Naive thymus-derived CD4-positive, alpha-beta T cell (primary cell): Measurements from ENCODE around the gene SYP. TPM values are rescaled to one million over a fixed set of nuclear protein-coding genes. Genes with fewer than 3 reads are reported as not detected.

Source experiments
- ATAC-seq: fragments of 150-1000 bp; cut with Tn5 transposase; 2 replicates; pipeline ENCODE4 v1.10.0; 2021; ENCODE audit warnings: mild to moderate bottlenecking, moderate library complexity
- CTCF ChIA-PET: fragments of 350-600 bp; sonication (Branson Sonifier 250); formaldehyde crosslinking; loops from one replicate; lab custom pipeline; 2021; ENCODE audit warnings: antibody characterized with exemption; lab: Charles Lee
- POLR2A ChIA-PET: fragments of 350-600 bp; sonication (Branson Sonifier 250); formaldehyde crosslinking; loops from one replicate; lab custom pipeline; 2021; ENCODE audit warnings: antibody characterized with exemption, inconsistent platforms; lab: Charles Lee
- DNase-seq, 9 donors: peaks; one replicate each; pipeline versions ENCODE4 v3.0.0 to v3.0.0-alpha.2; 2020 to 2022; ENCODE audit warnings: mixed read lengths in 1 of 9
- H3K27ac ChIP-seq: one replicate; pipeline ENCODE4 v1.7.0; 2013; ENCODE audit warnings: mild to moderate bottlenecking, low read depth, low read length, moderate library complexity
- H3K27me3 ChIP-seq, 2 donors: one replicate each; pipeline ENCODE4 v1.7.0; 2013; ENCODE audit warnings: low read length in 2 of 2, mild to moderate bottlenecking in 2 of 2, moderate library complexity in 2 of 2; ENCODE audit not compliant: control insufficient read depth in 2 of 2, insufficient read depth in 2 of 2
- H3K36me3 ChIP-seq, 3 experiments: 1 replicate in 2 of 3; 2 replicates in 1 of 3; pipeline ENCODE4 v1.7.0; 2013; ENCODE audit warnings: low read length in 3 of 3, mild to moderate bottlenecking in 3 of 3, moderate library complexity in 1 of 3; ENCODE audit not compliant: insufficient read depth in 3 of 3, control insufficient read depth in 2 of 3
- H3K4me1 ChIP-seq, 2 donors: one replicate each; pipeline ENCODE4 v1.7.0; 2013; ENCODE audit warnings: low read length in 2 of 2, mild to moderate bottlenecking in 2 of 2, moderate library complexity in 1 of 2; ENCODE audit not compliant: control insufficient read depth in 2 of 2, insufficient read depth in 2 of 2
- H3K4me3 ChIP-seq: 2 replicates; pipeline ENCODE4 v1.7.0; 2013; ENCODE audit warnings: mild to moderate bottlenecking, low read length
- H3K9me3 ChIP-seq, 3 experiments: 1 replicate in 2 of 3; 2 replicates in 1 of 3; pipeline ENCODE4 v1.7.0; 2013; ENCODE audit warnings: low read length in 3 of 3; ENCODE audit not compliant: control insufficient read depth in 2 of 3
- H3K27ac Mint-ChIP-seq, 9 donors: one replicate each; pipeline ENCODE4 v1.8.0; 2020 to 2022; ENCODE audit warnings: mixed read lengths in 9 of 9, mild to moderate bottlenecking in 8 of 9, moderate library complexity in 5 of 9, inconsistent platforms in 2 of 9
- H3K27me3 Mint-ChIP-seq, 5 donors: one replicate each; pipeline ENCODE4 v1.8.0; 2021 to 2022; ENCODE audit warnings: mixed read lengths in 5 of 5, mild to moderate bottlenecking in 1 of 5
- H3K36me3 Mint-ChIP-seq, 5 donors: one replicate each; pipeline ENCODE4 v1.8.0; 2020 to 2022; ENCODE audit warnings: mixed read lengths in 5 of 5, mild to moderate bottlenecking in 3 of 5, inconsistent platforms in 1 of 5
- H3K4me1 Mint-ChIP-seq, 7 donors: one replicate each; pipeline ENCODE4 v1.8.0; 2020 to 2022; ENCODE audit warnings: mixed read lengths in 7 of 7, mild to moderate bottlenecking in 3 of 7, inconsistent platforms in 1 of 7
- H3K4me3 Mint-ChIP-seq, 10 donors: one replicate each; pipeline ENCODE4 v1.8.0; 2020 to 2022; ENCODE audit warnings: mild to moderate bottlenecking in 10 of 10, mixed read lengths in 10 of 10, moderate library complexity in 6 of 10, inconsistent platforms in 2 of 10
- H3K9me3 Mint-ChIP-seq, 11 donors: one replicate each; pipeline ENCODE4 v1.8.0; 2020 to 2022; ENCODE audit warnings: mixed read lengths in 11 of 11, mild to moderate bottlenecking in 4 of 11, inconsistent platforms in 1 of 11, moderate library complexity in 1 of 11
- intact Hi-C, 2 donors: fragments of 100-400 bp; cut with micrococcal nuclease; formaldehyde crosslinking; loops; one replicate each; pipeline ENCODE4 v1.15.1; 2023
- polyA plus RNA-seq, 2 donors: library from polyadenylated mRNA; unstranded; fragments of 300-500 nt; fragmentation: Illumina TruSeq; gene quantifications; one replicate each; pipeline ENCODE4 v1.2.3, GENCODE V29; 2021
- total RNA-seq, 6 experiments: library from RNA in 5 of 6; stranded (reverse) in 5 of 6; gene quantifications; 1 replicate in 5 of 6; 2 replicates in 1 of 6; pipeline ENCODE4 v1.2.3 and lab custom pipeline; 2021 to 2026

The SYP gene
- total and polyA plus RNA-seq, 7 experiments from 2014 or later, result 0.26 to 2.2 (median 0.53) TPM

DNA sequence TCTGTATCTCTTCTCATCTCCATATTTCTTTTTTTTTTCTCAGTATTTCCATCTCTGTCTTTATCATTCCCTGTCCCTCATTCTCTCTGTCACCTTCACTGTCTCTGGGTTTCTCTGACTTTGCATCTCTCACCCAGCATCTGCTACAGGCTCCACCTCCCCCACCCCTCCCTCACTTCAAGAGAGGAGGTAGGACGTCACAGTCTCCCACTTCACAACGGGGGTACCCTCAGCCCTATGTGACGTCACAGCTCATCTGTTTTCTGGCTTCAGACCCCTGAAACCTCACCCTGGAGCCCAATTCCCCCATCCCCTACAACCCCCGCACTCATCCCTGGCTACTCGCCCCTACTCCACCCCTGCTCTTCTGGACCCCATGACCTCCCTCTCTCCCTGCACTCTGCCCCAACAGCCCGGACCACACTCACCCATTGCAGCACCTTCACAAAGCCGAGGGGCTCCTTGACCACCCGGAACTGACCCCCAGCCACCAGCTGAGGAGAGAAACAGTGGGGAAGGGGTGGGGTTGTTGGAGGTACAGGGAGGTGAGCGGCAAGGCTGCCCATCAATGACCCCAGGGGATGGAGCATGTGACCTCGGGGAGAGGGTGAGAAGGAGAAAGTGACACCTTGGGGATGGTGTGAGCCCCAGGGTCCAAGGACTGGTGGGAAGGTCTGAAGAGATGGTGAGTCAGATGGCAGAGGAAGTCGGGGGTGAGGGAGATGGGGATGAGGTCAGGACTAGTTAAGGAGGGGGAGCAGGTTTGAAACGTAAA is 1.3 kb downstream of the SYP start:
- CTCF ChIA-PET, result no interaction called here
- no peak for ATAC-seq
- Mint-ChIP-seq H3K27ac (peak overlapping the region in 2 of 9 donors; percentile 38 to 48), H3K27me3 (peaks cover 0 to 13% (median 0%) of the 10 kb centered on the region in 5 donors), H3K9me3 (no peaks in the 10 kb centered on the region), H3K4me1 (peaks cover 12 to 26% (median 13%) of the 10 kb centered on the region in 7 donors), H3K36me3 (peaks cover 0 to 4% (median 0%) of the 10 kb centered on the region in 5 donors), H3K4me3 (peak overlapping the region in 6 of 10 donors; percentile 9 to 77 (median 38))
- Histone ChIP-seq H3K9me3 (no peaks in the 10 kb centered on the region), H3K36me3 (no peaks in the 10 kb centered on the region), H3K27me3 (no peaks in the 10 kb centered on the region), H3K4me3 (no peak overlapping the region), H3K4me1 (no peaks in the 10 kb centered on the region), H3K27ac (no peak overlapping the region)
- intact Hi-C loops, result no loop called here
- POLR2A ChIA-PET, result interaction anchor here (0.7 kb wide), 1 partner anchor 62 kb away, joined by 3 read pairs; no protein-coding TSS in a partner anchor
- no peak for DNase-seq

DNA sequence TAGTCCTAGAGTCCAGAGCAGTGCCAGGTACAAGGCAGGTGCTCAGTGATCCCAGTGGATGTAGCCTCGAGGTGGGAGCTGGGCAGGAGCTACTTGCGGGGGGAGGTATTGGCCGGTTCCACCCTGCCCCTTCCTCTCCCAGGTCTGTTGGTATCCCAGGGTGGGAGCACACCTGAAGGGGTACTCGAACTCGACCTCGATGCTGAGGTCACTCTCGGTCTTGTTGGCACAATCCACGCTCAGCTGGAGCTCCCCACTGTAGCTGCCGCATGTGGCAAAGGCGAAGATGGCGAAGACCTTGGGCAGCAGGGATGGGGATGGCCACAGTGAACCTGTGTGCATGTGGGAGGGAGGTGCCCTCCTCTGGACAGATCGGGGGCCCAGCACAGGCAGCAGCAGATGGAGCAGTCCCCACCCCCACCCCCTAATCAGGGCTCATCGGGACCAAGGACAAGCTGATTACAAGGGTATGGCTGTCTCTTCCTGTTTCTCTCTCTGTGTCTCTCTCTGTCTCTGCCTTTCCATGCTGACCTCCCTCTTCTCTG is 2.4 kb downstream of the SYP start:
- Histone ChIP-seq H3K27me3 (no peaks in the 10 kb centered on the region), H3K4me1 (peaks cover 0 to 9% of the 10 kb centered on the region in 2 donors), H3K27ac (no peak overlapping the region), H3K36me3 (no peaks in the 10 kb centered on the region), H3K9me3 (no peaks in the 10 kb centered on the region), H3K4me3 (no peak overlapping the region)
- ChIA-PET POLR2A (no interaction called here), CTCF (no interaction called here)
- peaks cover 20 to 36% (median 24%) of the 10 kb centered on the region in 7 donors for H3K4me1 Mint-ChIP-seq
- H3K27me3 Mint-ChIP-seq, result peaks cover 0 to 10% (median 0%) of the 10 kb centered on the region in 5 donors
- H3K9me3 Mint-ChIP-seq, result peaks cover 0 to 1% (median 0%) of the 10 kb centered on the region in 11 donors
- peaks cover 0 to 4% (median 0%) of the 10 kb centered on the region in 5 donors for H3K36me3 Mint-ChIP-seq
- peak overlapping the region in 2 of 10 donors; percentile 9 to 77 for H3K4me3 Mint-ChIP-seq
- H3K27ac Mint-ChIP-seq, result no peak overlapping the region
- ATAC-seq (no peak), DNase-seq (no peak)
- intact Hi-C loops, result no loop called here

- Mint-ChIP-seq H3K4me1 (peaks cover 19 to 39% (median 32%) of the 10 kb centered on the region in 7 donors), H3K36me3 (peaks cover 0 to 4% (median 0%) of the 10 kb centered on the region in 5 donors), H3K9me3 (peaks cover 0 to 2% (median 0%) of the 10 kb centered on the region in 11 donors), H3K4me3 (peak overlapping the region in 6 of 10 donors; percentile 7 to 55 (median 27)), H3K27me3 (peaks cover 0 to 7% (median 0%) of the 10 kb centered on the region in 5 donors), H3K27ac (peak overlapping the region in 4 of 9 donors; percentile 13 to 81 (median 56))
- POLR2A ChIA-PET, result interaction anchor here (1.8 kb wide), 1 partner anchor 116 kb away, joined by 5 read pairs; no protein-coding TSS in a partner anchor
- ATAC-seq, result no peak
- H3K4me3 ChIP-seq, result no peak overlapping the region
- no peaks in the 10 kb centered on the region for H3K36me3 ChIP-seq
- no peak overlapping the region for H3K27ac ChIP-seq
- H3K4me1 ChIP-seq, result peaks cover 0 to 15% of the 10 kb centered on the region in 2 donors
- no peaks in the 10 kb centered on the region for H3K9me3 ChIP-seq
- intact Hi-C loops, result loop anchor here (5.0 kb wide), 3 partner anchors 36 to 1356 kb away; partner anchors contain the start of genes USP27X (in 1 of the 2) and ZNF81 (in 1 of the 2)
- CTCF ChIA-PET, result interaction anchor here (0.9 kb wide), 1 partner anchor 38 kb away, joined by 3 read pairs; no protein-coding TSS in a partner anchor
- DNase-seq, result no peak
- H3K27me3 ChIP-seq, result no peaks in the 10 kb centered on the region
Observed at GRCh38 chrX:49193542-49193964, 6.4 kb downstream of the SYP start.

GRCh38 chrX:49192722-49193328 is 7.2 kb downstream of the SYP start:
- ChIA-PET CTCF (interaction anchor here (0.9 to 1.8 kb wide), 5 partner anchors 38 to 561 kb away, joined by 3 to 5 read pairs (median 4); no protein-coding TSS in a partner anchor), POLR2A (interaction anchor here (0.6 to 1.8 kb wide), 4 partner anchors 76 to 759 kb away, joined by 3 to 5 read pairs (median 4); partner anchors contain the start of gene PPP1R3F)
- no peaks in the 10 kb centered on the region for H3K36me3 ChIP-seq
- peaks cover 0 to 15% of the 10 kb centered on the region in 2 donors for H3K4me1 ChIP-seq
- peaks cover 0 to 2% (median 0%) of the 10 kb centered on the region in 11 donors for H3K9me3 Mint-ChIP-seq
- H3K4me1 Mint-ChIP-seq, result peaks cover 12 to 38% (median 27%) of the 10 kb centered on the region in 7 donors
- H3K27ac Mint-ChIP-seq, result peak overlapping the region in 1 of 9 donors; percentile 35
- no peaks in the 10 kb centered on the region for H3K27me3 ChIP-seq
- H3K27me3 Mint-ChIP-seq, result no peaks in the 10 kb centered on the region
- no peak overlapping the region for H3K4me3 ChIP-seq
- no peak overlapping the region for H3K27ac ChIP-seq
- no peak for ATAC-seq
- peak overlapping the region in 9 of 10 donors; percentile 20 to 78 (median 39) for H3K4me3 Mint-ChIP-seq
- DNase-seq, result peak in 3 of 9 donors; percentile 22 to 27 (median 26)
- no peaks in the 10 kb centered on the region for H3K9me3 ChIP-seq
- intact Hi-C loops, result loop anchor here (1.0 to 5.0 kb wide), 4 partner anchors 36 to 1356 kb away; partner anchors contain the start of genes USP27X (in 1 of the 2) and ZNF81 (in 1 of the 2)
- peaks cover 0 to 3% (median 0%) of the 10 kb centered on the region in 5 donors for H3K36me3 Mint-ChIP-seq

DNA sequence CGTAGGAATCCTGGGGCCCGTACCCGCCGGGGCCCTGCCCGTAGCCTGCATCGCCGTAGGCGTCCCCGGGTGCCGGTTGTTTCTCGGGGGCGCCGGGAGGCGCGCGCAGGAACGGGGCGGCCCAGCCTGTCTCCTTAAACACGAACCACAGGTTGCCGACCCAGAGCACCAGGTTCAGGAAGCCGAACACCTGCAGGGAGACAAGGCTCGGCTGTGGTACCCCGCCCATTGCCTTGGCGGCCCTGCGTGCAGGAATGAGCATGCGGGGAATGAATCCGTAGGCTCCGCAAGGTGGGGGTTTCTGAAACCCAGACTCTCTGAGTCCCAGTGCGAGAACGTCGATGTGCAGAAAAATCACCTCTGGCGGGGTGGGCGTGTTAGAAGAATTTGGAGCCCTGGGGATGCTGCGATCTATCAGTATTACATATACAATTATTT is 8.4 kb downstream of the SYP start:
- H3K27ac Mint-ChIP-seq, result peak overlapping the region in 7 of 9 donors; percentile 77 to 98 (median 94)
- Histone ChIP-seq H3K4me3 (peak overlapping the region; percentile 96), H3K27ac (peak overlapping the region; percentile 82), H3K27me3 (no peaks in the 10 kb centered on the region), H3K36me3 (no peaks in the 10 kb centered on the region), H3K4me1 (peaks cover 0 to 15% of the 10 kb centered on the region in 2 donors), H3K9me3 (no peaks in the 10 kb centered on the region)
- intact Hi-C loops, result loop anchor here (1.0 to 5.0 kb wide), 15 partner anchors 9 to 1354 kb away; partner anchors contain the start of genes CCDC22 (in 2 of the 2), PPP1R3F (in 2 of the 2), SYP (in 2 of the 2) and GPKOW (in 1 of the 2)
- ChIA-PET POLR2A (interaction anchor here (0.7 to 1.9 kb wide), 12 partner anchors 9 to 618 kb away, joined by 3 to 13 read pairs (median 5); partner anchors contain the start of genes OTUD5, PPP1R3F, RBM3 and SYP), CTCF (interaction anchor here (1.2 to 1.8 kb wide), 4 partner anchors 14 to 563 kb away, joined by 3 to 5 read pairs (median 4); no protein-coding TSS in a partner anchor)
- peak overlapping the region; percentile 86 to 95 (median 92) for H3K4me3 Mint-ChIP-seq
- no peaks in the 10 kb centered on the region for H3K27me3 Mint-ChIP-seq
- DNase-seq (peak in 1 of 9 donors; percentile 28), ATAC-seq (no peak)
- H3K9me3 Mint-ChIP-seq, result peaks cover 0 to 2% (median 0%) of the 10 kb centered on the region in 11 donors
- H3K4me1 Mint-ChIP-seq, result peaks cover 11 to 38% (median 26%) of the 10 kb centered on the region in 7 donors
- peaks cover 0 to 3% (median 0%) of the 10 kb centered on the region in 5 donors for H3K36me3 Mint-ChIP-seq
